Keratinocyte (primary cell): Measurements from ENCODE around the gene ROR1. TPM values are rescaled to one million over a fixed set of nuclear protein-coding genes. Genes with fewer than 3 reads are reported as not detected.
A peak's percentile ranks its signal among the peaks of the same experiment; 100 is the strongest.

Source experiments
- DNase-seq: peaks from one replicate; pipeline ENCODE4 v3.0.0-alpha.2; 2011; ENCODE audit warnings: low read depth, missing footprints, low spot score
- FAIRE-seq: peaks from 2 replicates; lab custom pipeline; 2011; peaks lifted over from hg19 to GRCh38; lab: Jason Lieb, UNC
- H2AFZ ChIP-seq: 2 replicates; pipeline ENCODE4 v1.6.0; 2012; ENCODE audit warnings: low read length, control low read depth, inconsistent platforms; ENCODE audit not compliant: control insufficient read depth
- H3K27ac ChIP-seq: 2 replicates; pipeline ENCODE4 v1.5.1; 2011; ENCODE audit warnings: low read length; ENCODE audit not compliant: control insufficient read depth, insufficient read depth
- H3K27me3 ChIP-seq: 3 replicates; pipeline ENCODE4 v1.6.0; 2011; ENCODE audit warnings: low read length; ENCODE audit not compliant: control insufficient read depth, insufficient read depth; ENCODE audit errors: extremely low read depth
- H3K36me3 ChIP-seq, 2 experiments: 2 replicates in 1 of 2; 3 replicates in 1 of 2; pipeline ENCODE4 v1.5.1; 2011; ENCODE audit warnings: low read length in 2 of 2, mild to moderate bottlenecking in 1 of 2; ENCODE audit not compliant: control insufficient read depth in 2 of 2, insufficient read depth in 2 of 2; ENCODE audit errors: extremely low read depth in 1 of 2
- H3K4me1 ChIP-seq: 3 replicates; pipeline ENCODE4 v1.5.1; 2011; ENCODE audit warnings: low read length; ENCODE audit not compliant: control insufficient read depth, insufficient read depth; ENCODE audit errors: extremely low read depth
- H3K4me2 ChIP-seq: 3 replicates; pipeline ENCODE4 v1.6.0; 2011; ENCODE audit warnings: low read depth, low read length; ENCODE audit not compliant: control insufficient read depth, insufficient read depth; ENCODE audit errors: extremely low read depth
- H3K4me3 ChIP-seq, 3 experiments: fragments of 200-600 bp in 1 of 3; sonication (generic) in 1 of 3; 2 replicates in 2 of 3; 3 replicates in 1 of 3; pipeline ENCODE4 v1.5.1; 2011 to 2016; ENCODE audit warnings: low read length in 3 of 3, mild to moderate bottlenecking in 3 of 3, control low read depth in 2 of 3, inconsistent platforms in 1 of 3, low read depth in 1 of 3, mixed read lengths in 1 of 3, mixed run types in 1 of 3, moderate library complexity in 1 of 3; ENCODE audit not compliant: control insufficient read depth in 2 of 3, insufficient read depth in 2 of 3; ENCODE audit errors: extremely low read depth in 1 of 3
- H3K79me2 ChIP-seq: 2 replicates; pipeline ENCODE4 v1.6.0; 2012; ENCODE audit warnings: low read length; ENCODE audit not compliant: control insufficient read depth, insufficient read depth
- H3K9ac ChIP-seq: 3 replicates; pipeline ENCODE4 v1.6.0; 2011; ENCODE audit warnings: low read length; ENCODE audit not compliant: control insufficient read depth, insufficient read depth; ENCODE audit errors: extremely low read depth
- H3K9me1 ChIP-seq: 3 replicates; pipeline ENCODE4 v1.6.0; 2011; ENCODE audit warnings: low read length; ENCODE audit not compliant: control insufficient read depth, insufficient read depth; ENCODE audit errors: extremely low read depth
- H3K9me3 ChIP-seq: 2 replicates; pipeline ENCODE4 v1.5.1; 2012; ENCODE audit warnings: low read depth, low read length; ENCODE audit not compliant: control insufficient read depth
- H4K20me1 ChIP-seq: 3 replicates; pipeline ENCODE4 v1.6.0; 2011; ENCODE audit warnings: low read length; ENCODE audit not compliant: control insufficient read depth, insufficient read depth; ENCODE audit errors: extremely low read depth
- EZH2 ChIP-seq: IDR thresholded peaks from one replicate; pipeline ENCODE4 v1.6.1; 2012; ENCODE audit warnings: inconsistent platforms, mild to moderate bottlenecking, low read length, moderate library complexity
- dilution Hi-C: fragments of 300-500 bp; cut with MboI; formaldehyde crosslinking; loops from one replicate; pipeline ENCODE4 v1.7.0; 2020; ENCODE audit warnings: low sequenced_read_pairs; ENCODE audit not compliant: extremely low pct_ligation_motif_present
- polyA plus RNA-seq, 5 experiments: library from polyadenylated mRNA; depleted of rRNA in 3 of 5; stranded (reverse) in 3 of 5; stranded (forward) in 1 of 5; unstranded in 1 of 5; fragments of >200 nt; gene quantifications; 1 replicate in 1 of 5; 2 replicates in 3 of 5; 3 replicates in 1 of 5; pipeline versions ENCODE4 v1.2.1 to v1.2.3, GENCODE V29; 2011 to 2012; ENCODE audit warnings: missing spikeins in 2 of 5, low read depth in 1 of 5, low replicate concordance in 1 of 5
- TF ChIP-seq, protein P1 (sequence below), 3 experiments: IDR thresholded peaks in 1 of 3; conservative IDR thresholded peaks in 1 of 3; optimal IDR thresholded peaks in 1 of 3; 2 replicates in 2 of 3; 3 replicates in 1 of 3; pipeline versions ENCODE3 to v1.5.1; 2011; ENCODE audit warnings: low read length in 3 of 3, mild to moderate bottlenecking in 3 of 3, moderate library complexity in 2 of 3, control low read depth in 1 of 3, inconsistent platforms in 1 of 3; ENCODE audit not compliant: insufficient read depth in 2 of 3; ENCODE audit errors: extremely low read depth in 1 of 3

The ROR1 gene
- polyA plus RNA-seq, 1 donor (not counting 4 experiments of a cell fraction or from before 2014, with no cell fraction given), result 9.2 TPM

DNA sequence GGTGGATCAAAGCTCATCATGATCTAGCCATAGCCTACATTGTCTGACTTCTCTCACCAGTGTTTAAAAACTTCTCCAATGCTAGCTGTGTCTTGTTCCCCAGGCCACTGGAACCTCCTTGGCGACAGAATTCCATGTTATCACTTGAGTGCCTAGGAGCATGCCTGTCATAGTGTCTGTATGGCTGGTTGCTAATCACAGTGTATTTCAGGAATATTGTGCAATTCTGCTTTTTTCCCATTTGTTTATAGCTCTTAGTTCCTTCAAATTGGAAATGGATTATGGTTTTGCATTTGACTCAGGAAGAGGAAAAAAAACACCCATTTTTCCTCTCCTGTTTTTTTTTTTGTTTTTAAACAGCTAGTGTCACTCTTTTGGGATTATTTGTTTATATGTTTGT, 25.5 kb downstream of the ROR1 start:
- Histone ChIP-seq H3K4me1 (no peaks in the 10 kb centered on the region), H3K9ac (no peak overlapping the region), H3K4me2 (no peak overlapping the region), H2AFZ (no peak overlapping the region), H3K36me3 (no peaks in the 10 kb centered on the region), H3K4me3 (no peak overlapping the region), H4K20me1 (no peaks in the 10 kb centered on the region), H3K27ac (no peak overlapping the region), H3K9me3 (no peaks in the 10 kb centered on the region), H3K79me2 (peaks cover 2% of the 10 kb centered on the region), H3K9me1 (no peaks in the 10 kb centered on the region), H3K27me3 (no peaks in the 10 kb centered on the region)
- TF ChIP-seq, protein P1, sequence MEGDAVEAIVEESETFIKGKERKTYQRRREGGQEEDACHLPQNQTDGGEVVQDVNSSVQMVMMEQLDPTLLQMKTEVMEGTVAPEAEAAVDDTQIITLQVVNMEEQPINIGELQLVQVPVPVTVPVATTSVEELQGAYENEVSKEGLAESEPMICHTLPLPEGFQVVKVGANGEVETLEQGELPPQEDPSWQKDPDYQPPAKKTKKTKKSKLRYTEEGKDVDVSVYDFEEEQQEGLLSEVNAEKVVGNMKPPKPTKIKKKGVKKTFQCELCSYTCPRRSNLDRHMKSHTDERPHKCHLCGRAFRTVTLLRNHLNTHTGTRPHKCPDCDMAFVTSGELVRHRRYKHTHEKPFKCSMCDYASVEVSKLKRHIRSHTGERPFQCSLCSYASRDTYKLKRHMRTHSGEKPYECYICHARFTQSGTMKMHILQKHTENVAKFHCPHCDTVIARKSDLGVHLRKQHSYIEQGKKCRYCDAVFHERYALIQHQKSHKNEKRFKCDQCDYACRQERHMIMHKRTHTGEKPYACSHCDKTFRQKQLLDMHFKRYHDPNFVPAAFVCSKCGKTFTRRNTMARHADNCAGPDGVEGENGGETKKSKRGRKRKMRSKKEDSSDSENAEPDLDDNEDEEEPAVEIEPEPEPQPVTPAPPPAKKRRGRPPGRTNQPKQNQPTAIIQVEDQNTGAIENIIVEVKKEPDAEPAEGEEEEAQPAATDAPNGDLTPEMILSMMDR (optimal IDR thresholded peaks at IDR 0.05 in 1 of 3, IDR thresholded peaks at IDR 0.05 in 1 of 3, conservative IDR thresholded peaks at IDR 0.05 in 1 of 3; ENCODE audit: extremely low read depth in 1 of 3, insufficient read depth in 2 of 3, low read length in 3 of 3), result no peak
- TF ChIP-seq EZH2, result no peak
- FAIRE-seq, result peak; percentile 76
- dilution Hi-C loops, result no loop called here
- DNase-seq, result no peak

DNA sequence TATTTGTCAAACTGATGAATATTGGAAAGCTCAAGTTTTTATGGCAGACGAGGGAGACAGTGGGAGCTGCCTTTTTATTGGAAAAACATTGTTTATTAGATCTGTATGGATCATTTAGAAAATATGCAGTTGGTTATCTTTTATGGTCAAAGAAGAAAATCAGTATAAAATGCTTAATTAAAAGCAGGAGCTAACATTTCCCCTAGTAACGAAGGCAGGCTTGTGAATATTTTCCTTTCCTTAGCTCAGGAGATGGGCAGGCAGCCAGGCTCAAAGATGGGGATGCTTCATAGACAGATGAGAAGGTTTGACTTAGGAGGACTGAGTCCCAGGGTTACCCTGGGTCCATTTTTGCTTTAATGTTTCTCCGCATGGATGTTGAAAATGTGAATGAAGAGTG, 26.0 kb downstream of the ROR1 start:
- Histone ChIP-seq H3K9ac (no peak overlapping the region), H3K27me3 (no peaks in the 10 kb centered on the region), H3K9me1 (no peaks in the 10 kb centered on the region), H3K36me3 (no peaks in the 10 kb centered on the region), H3K79me2 (peaks cover 2% of the 10 kb centered on the region), H3K4me1 (no peaks in the 10 kb centered on the region), H3K4me2 (no peak overlapping the region), H3K4me3 (no peak overlapping the region), H3K9me3 (no peaks in the 10 kb centered on the region), H2AFZ (no peak overlapping the region), H4K20me1 (no peaks in the 10 kb centered on the region), H3K27ac (no peak overlapping the region)
- dilution Hi-C loops, result no loop called here
- no peak for FAIRE-seq
- no peak for DNase-seq
- TF ChIP-seq EZH2, result no peak
- TF ChIP-seq, protein P1 (optimal IDR thresholded peaks at IDR 0.05 in 1 of 3, IDR thresholded peaks at IDR 0.05 in 1 of 3, conservative IDR thresholded peaks at IDR 0.05 in 1 of 3; ENCODE audit: extremely low read depth in 1 of 3, insufficient read depth in 2 of 3, low read length in 3 of 3), result no peak
